AG04450 (cell line): Measurements from ENCODE around the gene ST6GALNAC3. TPM values are rescaled to one million over a fixed set of nuclear protein-coding genes. Genes with fewer than 3 reads are reported as not detected.

Source experiments
- CTCF ChIA-PET: fragments of 300-600, 350-600 bp; formaldehyde crosslinking; extraction: SDS; loops from one replicate; lab custom pipeline; 2022; ENCODE audit warnings: antibody characterized with exemption, inconsistent platforms; lab: Charles Lee
- POLR2A ChIA-PET: fragments of 350-600 bp; formaldehyde crosslinking; extraction: SDS; loops from one replicate; lab custom pipeline; 2021; ENCODE audit warnings: antibody characterized with exemption, inconsistent platforms; lab: Yijun Ruan, JAX
- DNase-seq: peaks from one replicate; pipeline ENCODE4 v3.0.0-alpha.2; 2011; ENCODE audit warnings: low read depth, low spot score
- H3K27ac ChIP-seq: one replicate; pipeline ENCODE4 v1.5.1; 2012; ENCODE audit warnings: low read depth, low read length, control low read depth
- H3K27me3 ChIP-seq: one replicate; pipeline ENCODE4 v1.6.0; 2012; ENCODE audit warnings: low read length; ENCODE audit not compliant: control insufficient read depth, insufficient read depth
- H3K4me3 ChIP-seq: 2 replicates; pipeline ENCODE4 v1.5.1; 2011; ENCODE audit warnings: mild to moderate bottlenecking, low read depth, low read length, control low read depth
- H3K9me3 ChIP-seq: 2 replicates; pipeline ENCODE4 v1.5.1; 2012; ENCODE audit warnings: low read length; ENCODE audit not compliant: control insufficient read depth, insufficient read depth
- polyA plus RNA-seq: library from polyadenylated mRNA; depleted of rRNA; stranded (reverse); fragments of >200 nt; gene quantifications from 2 replicates; pipeline ENCODE4 v1.2.3, GENCODE V29; 2011
- TF ChIP-seq, protein P1 (sequence below): IDR thresholded peaks from 2 replicates; pipeline ENCODE4 v1.5.1; 2011; ENCODE audit warnings: low read depth, low read length, control low read depth, inconsistent platforms

The ST6GALNAC3 gene
- polyA plus RNA-seq, 1 experiment: 2.1 TPM

DNA sequence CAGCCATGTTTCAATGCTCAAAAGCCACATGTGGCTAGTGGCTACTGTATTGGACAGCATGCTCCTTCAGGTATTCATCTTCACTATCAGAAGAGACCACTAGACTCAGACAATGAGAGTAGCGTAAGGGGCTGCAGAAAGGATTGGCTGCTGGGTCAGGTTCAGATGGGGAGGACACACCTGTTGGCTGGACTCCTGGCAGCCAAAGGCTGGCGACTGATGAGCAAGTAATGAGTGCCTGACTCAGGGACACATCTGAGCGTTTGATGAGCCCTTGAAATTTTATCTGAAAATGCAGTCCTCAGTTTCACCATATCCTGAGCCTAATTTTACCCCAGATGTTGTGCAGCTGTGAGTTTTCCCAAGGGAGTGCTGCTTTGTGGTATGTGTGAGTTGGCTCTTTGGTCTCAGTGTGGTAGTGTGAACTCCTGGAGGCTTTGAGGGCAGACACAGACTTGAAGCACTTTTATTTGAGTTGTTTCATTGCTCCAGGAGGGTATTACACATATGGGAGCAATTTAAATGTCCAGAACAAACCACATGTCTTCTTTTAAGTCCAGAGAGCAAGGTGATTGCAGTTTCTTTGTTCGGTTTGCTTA, 9.6 kb downstream of the ST6GALNAC3 start:
- CTCF ChIA-PET: no interaction called here
- DNase-seq: no peak

DNA sequence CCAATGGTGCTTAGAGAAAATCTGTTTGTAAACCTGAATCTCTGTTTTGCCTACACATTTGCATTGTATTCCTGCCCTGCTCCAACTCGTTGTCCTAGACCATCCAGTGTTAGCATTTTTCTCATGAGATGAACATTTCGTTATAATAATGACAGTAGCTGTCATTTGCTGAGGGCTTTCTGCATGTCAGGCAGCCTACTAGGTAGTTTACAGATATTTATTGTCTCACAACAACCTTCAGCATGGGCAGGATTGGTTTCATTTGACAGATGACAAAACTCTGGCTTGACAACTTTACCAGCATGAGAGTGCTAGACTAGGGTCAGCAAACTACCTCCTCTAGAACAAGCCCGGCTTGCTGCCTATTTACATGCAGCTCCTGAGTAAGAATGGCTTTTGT, 10.1 kb downstream of the ST6GALNAC3 start:
- Histone ChIP-seq H3K9me3 (no peaks in the 10 kb centered on the region), H3K27me3 (no peaks in the 10 kb centered on the region), H3K27ac (no peak overlapping the region), H3K4me3 (no peak overlapping the region)
- no peak for DNase-seq
- CTCF ChIA-PET: no interaction called here
- TF ChIP-seq, protein P1, sequence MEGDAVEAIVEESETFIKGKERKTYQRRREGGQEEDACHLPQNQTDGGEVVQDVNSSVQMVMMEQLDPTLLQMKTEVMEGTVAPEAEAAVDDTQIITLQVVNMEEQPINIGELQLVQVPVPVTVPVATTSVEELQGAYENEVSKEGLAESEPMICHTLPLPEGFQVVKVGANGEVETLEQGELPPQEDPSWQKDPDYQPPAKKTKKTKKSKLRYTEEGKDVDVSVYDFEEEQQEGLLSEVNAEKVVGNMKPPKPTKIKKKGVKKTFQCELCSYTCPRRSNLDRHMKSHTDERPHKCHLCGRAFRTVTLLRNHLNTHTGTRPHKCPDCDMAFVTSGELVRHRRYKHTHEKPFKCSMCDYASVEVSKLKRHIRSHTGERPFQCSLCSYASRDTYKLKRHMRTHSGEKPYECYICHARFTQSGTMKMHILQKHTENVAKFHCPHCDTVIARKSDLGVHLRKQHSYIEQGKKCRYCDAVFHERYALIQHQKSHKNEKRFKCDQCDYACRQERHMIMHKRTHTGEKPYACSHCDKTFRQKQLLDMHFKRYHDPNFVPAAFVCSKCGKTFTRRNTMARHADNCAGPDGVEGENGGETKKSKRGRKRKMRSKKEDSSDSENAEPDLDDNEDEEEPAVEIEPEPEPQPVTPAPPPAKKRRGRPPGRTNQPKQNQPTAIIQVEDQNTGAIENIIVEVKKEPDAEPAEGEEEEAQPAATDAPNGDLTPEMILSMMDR: no peak
- POLR2A ChIA-PET: no interaction called here

More for the DNA sequence above, 9.6 kb downstream of the ST6GALNAC3 start:
- H3K4me3 ChIP-seq: no peak overlapping the region
- H3K27me3 ChIP-seq: no peaks in the 10 kb centered on the region
- H3K27ac ChIP-seq: no peak overlapping the region
- TF ChIP-seq, protein P1: no peak
- POLR2A ChIA-PET: no interaction called here
- H3K9me3 ChIP-seq: no peaks in the 10 kb centered on the region

DNA sequence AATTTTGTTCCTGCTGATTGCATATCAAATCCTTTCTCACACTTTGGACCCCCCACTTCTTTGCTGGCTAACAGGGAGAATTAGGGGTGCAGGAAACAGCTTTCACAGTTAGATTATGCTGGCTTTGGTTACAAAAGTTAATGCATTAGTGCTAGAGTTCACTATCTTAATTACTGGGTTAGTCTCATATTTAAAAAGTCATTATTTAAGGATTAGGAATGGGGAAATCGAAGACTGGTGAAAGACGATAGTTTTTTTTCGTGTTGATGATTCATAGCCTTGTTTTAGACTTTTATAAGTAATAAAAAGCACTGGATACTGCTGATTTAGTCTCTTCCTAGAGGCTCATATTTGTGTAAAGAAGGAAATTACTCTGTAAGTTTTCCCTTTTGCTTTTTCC, 11.6 kb downstream of the ST6GALNAC3 start:
- H3K27ac ChIP-seq: no peak overlapping the region
- no peak overlapping the region for H3K4me3 ChIP-seq
- no peaks in the 10 kb centered on the region for H3K27me3 ChIP-seq
- H3K9me3 ChIP-seq: no peaks in the 10 kb centered on the region
- TF ChIP-seq, protein P1: no peak
- DNase-seq: no peak
- ChIA-PET POLR2A (no interaction called here), CTCF (no interaction called here)

DNA sequence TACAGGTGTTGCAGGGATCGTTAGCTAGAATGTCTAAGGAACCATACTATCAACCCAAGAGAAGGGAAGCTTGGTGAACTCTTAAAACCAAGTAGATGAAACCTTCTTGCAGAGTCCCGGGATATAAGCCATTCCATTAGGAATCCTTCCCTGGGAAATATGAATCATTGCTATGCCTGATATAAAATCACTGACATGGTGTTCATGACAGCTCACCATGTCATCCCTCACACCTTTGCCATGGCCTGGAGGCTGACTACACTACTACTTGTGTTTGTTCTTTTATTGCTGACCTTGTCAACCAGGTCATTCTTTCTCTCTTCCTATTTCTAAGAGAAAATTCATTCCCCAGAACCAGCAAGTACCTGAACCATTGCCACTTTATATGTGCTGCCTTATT, 12.1 kb downstream of the ST6GALNAC3 start:
- TF ChIP-seq, protein P1: no peak
- Histone ChIP-seq H3K27me3 (no peaks in the 10 kb centered on the region), H3K9me3 (no peaks in the 10 kb centered on the region), H3K27ac (no peak overlapping the region), H3K4me3 (no peak overlapping the region)
- CTCF ChIA-PET: no interaction called here
- DNase-seq: no peak
- POLR2A ChIA-PET: no interaction called here

DNA sequence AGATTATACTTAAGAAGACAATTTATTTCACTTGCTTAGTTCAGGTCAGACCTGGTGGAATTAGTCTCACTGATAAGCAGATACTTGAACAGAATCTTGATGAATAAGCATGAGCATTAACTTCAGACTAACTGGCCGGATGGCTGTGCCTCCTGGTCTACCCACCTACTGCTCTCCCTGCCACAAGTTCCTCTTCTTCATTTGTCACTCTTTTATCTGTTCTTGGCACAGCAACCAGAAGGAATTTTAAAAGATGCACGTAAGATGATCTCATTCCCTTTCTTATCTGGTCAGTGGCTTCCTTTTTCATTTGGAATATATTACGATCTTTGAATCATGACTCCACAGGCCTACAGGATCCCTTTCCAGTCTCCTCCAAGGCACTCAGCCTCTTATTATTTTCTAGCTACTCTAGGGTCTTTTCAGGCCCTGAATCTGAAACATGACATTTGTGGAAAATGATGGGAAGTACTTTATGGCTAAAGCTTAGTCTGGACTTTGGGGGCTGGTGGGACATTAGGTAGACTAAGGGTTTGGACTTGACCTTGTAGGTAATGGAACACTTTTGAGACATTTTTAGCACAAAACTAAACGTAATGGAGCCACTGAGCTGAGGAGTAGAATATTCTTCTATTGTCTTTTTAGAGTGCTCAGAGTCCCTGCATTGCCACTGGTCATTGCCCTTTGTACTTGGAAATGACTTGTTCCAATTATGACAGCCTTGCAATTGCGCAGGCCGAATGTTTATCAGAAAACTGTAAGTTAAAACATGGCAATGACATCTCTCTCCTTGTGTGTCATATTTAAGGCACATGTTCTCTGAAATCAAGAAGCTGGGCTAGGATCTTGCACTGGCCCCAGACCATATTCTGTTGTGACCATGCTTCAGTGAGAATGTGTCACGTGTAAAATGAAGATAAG, 16.0 kb downstream of the ST6GALNAC3 start:
- DNase-seq: no peak
- CTCF ChIA-PET: no interaction called here
- Histone ChIP-seq H3K27ac (no peak overlapping the region), H3K9me3 (no peaks in the 10 kb centered on the region), H3K4me3 (no peak overlapping the region), H3K27me3 (no peaks in the 10 kb centered on the region)
- TF ChIP-seq, protein P1: no peak
- POLR2A ChIA-PET: no interaction called here
